RPMI7951 (cell line): ENCODE measurements around the gene HMGN2. TPM values are rescaled to one million over a fixed set of nuclear protein-coding genes. Genes with fewer than 3 reads are reported as not detected.
"Not testable (repeated sequence)": the region's sequence is repeated elsewhere in the genome, so short reads cannot be mapped to it uniquely, and the experiment has no call there.

Experiments used
- DNase-seq: peaks from one replicate; pipeline ENCODE4 v3.0.0-alpha.2; 2012; ENCODE audit warnings: low read depth
- total RNA-seq: library from RNA; depleted of rRNA; stranded (reverse); fragments of >200 nt; shearing (Covaris generic); gene quantifications from 2 replicates; pipeline ENCODE4 v1.2.3, GENCODE V29; 2014

Gene HMGN2
- total RNA-seq, 1 experiment from 2014 or later: 772 TPM

DNA sequence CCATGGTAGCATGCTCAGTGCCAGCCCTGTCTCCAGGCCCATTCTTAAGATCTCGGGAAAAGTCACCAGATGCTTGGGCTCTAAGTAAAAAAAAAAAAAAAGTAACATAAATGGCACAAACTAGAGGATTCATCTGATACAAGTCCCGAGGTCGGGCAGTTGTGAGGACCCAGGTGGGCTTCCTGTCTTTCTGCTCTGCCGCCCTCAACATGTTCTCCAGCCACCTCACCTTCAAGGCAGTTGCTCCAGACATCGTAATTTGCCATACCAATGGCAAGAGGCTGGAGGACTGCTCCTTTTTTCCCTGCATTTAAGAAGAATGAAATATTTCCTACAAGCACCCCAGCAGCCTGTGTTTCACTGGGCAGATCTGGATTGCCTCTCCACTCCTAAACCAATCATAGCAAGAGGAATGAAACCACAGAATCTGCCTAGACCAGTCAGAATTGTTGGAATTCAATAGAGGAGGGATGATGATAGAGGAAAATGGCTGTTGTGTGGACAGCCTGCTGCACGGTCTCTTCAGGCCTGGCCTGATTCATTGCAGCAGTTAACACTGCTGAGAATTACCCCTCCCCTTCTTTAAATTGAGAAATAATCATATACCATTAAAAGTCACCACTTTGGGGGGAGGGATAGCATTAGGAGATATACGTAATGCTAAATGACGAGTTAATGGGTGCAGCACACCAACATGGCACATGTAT, 5.4 kb downstream of the HMGN2 start:
- DNase-seq: no peak

DNA sequence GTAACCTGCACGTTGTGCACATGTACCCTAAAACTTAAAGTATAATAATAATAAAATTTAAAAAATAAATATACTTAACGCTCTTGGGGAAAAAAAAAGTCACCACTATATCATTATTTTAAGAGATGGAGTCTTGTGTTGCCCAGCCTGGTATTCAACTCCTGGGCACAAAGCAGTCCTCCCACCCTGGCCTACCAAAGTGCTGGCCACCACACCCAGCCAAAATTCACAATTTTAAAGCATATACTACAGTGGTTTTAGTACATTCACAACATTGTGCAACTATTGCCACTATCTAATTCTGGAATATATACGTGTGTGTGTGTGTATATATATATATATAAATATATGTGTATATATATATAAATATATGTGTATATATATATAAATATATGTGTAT, 5.9 kb downstream of the HMGN2 start:
- no peak for DNase-seq

DNA sequence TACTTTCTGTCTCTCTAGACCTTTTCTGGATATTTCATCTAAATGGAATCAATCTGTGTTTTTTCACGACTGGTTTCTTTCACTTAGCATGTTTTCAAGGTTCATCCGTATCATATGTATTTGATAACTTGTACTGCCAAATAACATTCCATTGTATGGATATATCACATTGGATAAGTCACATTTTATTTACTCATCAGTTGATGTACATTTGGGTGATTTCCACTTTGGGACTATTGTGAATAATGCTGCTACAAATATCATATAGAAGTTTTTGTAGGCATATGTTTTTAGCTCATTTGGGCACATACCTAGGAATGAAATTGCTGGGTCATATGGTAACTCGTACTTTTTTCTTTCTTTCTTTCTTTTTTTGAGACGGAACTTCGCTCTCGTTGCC, 6.7 kb downstream of the HMGN2 start:
- DNase-seq: no peak

DNA sequence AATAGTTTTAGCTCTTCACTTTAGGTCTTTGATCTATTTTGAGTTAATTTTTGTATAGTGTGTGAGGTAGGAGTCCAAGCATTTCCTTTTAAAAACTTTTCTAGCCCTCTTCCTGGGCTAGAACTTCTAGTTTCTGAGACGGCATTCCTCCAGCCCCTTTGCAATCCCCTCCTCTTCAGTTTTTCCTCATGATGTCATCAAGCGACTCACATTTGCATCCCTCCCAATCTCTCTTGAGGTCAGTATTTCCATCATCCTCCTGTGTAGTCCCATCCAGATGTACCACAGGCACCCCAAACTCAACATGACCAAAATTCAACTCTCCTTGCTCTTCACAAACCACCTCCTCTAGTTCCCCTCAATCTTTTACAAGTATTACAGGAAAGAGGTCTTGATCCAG, 10.7 kb downstream of the HMGN2 start:
- DNase-seq: no peak

DNA sequence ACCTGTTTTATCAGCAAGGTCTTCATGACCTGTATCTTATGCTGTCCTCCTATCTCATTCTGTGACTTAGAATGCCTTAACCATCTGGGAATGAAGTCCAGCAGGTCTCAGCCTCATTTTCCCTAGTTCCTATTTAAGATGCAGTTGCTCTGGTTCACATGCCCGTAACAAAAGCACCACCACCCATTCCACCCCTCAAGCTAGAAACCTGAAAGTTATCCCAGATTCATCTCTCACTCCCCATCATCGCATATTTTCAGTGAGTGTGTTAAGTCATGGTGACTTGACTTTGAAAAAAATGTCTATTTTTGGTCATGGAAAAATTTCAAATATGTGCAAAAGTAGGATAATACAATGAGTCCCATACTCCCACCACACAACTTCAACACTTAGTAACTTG, 11.7 kb downstream of the HMGN2 start:
- DNase-seq: no peak

DNA sequence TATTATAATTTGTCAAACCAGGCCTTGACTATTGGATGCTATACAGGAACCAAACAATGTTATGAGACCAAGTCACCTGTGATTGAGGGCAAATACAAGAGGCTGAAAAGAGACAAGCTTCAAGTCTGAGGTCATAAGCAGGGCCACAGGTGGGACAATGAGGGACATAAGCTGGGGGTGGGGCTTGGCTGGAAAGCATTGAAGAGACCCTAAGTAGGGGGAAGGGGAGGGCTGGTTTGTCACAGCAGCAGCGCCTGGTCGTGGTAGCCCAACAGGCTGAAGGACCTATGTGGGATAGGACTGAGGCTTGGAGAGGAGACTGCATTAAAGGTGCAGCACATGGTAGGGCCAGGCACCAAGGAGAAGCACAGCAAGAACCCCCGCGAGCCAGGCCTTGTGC, 17.9 kb downstream of the HMGN2 start:
- no peak for DNase-seq

DNA sequence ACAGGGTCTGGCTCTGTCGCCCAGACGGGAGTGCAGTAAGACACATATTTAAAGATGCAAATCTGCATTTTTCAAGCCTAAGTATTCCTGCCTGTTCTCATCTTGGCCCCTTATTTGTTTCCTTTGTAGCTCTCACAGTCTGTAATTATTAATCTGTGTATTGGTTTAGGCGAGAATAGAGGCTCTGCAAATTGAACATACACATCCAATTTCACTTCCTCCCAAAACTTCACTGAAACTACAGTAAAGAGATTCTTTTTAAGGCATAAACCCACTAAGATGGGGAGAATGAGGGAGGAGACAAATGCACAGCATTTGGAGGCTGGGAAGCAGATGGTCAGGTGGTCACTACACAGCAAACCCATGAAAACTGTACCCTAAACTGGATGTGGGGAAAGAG, 21.0 kb downstream of the HMGN2 start:
- DNase-seq: no peak

DNA sequence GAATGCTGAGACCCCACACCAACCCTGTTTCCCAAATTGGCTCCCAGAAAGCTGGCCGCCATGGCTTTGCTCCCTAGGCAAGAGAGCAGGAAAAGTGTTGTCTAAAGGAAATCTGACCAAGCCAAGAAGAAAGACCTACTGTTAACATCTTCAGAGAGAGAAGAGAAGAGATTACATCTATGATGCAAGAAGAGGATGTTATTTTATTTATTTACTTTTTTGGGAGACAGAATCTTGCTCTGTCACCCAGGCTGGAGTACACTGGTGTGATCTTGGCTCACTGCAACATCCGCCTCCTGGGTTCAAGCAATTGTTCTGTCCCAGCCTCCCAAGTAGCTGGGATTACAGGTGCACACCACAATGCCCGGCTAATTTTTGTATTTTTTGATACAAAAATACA, 21.7 kb downstream of the HMGN2 start:
- DNase-seq: no peak

DNA sequence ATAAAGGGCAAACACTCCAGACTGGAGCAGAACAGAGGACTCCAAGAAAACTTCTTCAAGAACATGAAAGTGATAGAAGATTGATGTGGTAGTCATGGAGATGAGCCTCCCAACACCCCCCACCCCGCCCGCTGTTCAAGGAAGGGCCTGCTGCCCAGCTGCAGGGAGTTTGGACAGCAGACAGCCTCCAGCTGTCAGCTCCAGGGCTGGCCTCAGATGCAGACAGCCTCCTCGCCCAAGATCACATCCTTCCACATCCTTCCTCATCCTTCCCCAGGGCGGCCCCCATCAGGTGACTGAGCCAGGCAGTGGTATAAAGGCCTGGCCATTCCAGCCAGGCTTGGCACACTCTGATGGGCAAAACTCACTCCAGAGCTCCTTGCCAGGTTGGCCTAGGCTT, 24.6 kb downstream of the HMGN2 start:
- no peak for DNase-seq

DNA sequence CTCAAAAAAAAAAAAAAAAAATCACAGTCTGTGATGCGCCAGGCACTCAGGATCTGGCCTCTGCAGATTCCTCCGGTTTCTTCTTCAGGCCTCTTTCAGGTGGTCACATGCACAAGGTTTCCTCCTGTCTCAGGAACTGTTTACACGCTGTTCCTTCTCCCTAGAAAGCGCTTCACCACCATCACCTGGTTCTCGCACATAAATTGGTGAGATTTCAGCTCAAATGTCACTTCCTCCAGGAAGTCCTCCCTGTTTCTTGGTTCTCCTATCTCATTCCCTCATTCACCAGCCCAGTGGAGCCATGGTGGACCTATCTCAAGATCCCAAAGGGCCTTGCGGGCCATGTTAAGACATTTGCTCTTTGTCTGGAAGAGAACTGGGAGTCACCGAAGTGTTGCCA, 26.7 kb downstream of the HMGN2 start:
- no peak for DNase-seq

DNA sequence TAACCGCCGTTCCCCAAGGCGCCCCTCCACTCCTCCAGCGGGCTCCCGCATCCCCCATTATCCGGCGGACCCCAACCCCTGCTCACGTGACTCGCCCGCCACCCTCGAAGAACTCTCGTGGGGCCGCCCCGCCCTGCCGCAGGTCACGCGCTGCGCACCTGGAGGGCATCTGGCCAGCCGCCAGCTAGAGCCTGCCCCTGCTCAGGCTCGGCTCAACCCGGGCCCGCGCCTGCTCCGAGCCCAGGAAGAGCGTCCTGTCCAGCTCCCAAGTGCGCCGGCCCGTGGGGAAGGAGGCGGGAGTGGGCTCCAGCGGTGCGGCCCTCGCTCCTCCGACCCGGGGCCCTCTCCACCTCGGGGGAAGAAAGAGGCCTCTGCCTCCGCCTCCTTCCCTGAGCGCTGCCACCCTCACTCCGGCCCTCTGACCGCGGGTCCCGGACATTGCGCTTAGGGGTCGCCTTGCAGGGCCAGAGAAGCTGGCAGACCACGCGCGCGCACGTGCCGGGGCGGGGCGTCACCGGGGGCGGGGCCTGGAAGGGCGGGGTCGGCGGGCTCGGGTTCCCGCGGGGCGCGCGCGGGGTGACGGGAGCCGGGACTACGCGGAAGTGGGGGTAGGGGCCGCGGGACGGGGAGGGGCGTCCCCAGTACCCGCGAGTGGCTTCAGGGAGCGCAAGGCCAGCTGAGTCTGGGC, 28.4 kb downstream of the HMGN2 start:
- peak; percentile 81 for DNase-seq

DNA sequence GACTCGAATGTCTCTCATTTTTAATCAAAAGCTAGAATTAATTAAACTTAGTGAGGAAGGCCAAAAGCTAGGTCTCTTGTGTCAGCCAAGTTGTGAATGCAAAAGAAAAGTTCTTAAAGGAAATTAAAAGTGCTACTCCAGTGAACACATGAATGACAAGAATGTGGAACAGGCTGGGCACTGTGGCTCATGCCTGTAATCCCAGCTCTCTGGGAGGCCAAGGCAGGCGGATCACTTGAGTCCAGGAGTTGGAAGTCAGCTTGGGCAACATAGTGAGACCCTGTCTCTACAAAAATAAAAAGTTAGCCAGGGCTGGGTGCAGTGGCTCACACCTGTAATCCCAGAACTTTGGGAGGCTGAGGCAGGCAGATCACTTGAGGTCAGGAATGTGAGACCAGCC, 38.5 kb downstream of the HMGN2 start:
- DNase-seq: not testable (repeated sequence)

DNA sequence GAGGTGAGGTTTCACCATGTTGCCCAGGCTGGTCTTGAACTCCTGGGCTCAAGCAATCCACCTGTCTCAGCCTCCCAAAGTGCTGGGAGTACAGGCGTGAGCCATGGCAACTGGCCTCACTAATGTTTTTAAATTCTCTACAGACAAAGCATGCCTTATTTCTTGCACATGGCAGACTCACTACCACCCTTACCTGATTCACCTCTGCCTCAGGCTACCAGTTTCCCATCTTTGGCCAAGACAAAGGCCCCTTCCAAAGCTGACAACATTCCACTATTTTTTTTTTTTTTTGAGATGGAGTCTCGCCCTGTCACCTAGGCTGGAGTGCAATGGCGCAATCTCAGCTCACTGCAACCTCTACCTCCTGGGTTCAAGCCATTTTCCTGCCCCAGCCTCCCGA, 43.6 kb downstream of the HMGN2 start:
- DNase-seq: not testable (repeated sequence)

DNA sequence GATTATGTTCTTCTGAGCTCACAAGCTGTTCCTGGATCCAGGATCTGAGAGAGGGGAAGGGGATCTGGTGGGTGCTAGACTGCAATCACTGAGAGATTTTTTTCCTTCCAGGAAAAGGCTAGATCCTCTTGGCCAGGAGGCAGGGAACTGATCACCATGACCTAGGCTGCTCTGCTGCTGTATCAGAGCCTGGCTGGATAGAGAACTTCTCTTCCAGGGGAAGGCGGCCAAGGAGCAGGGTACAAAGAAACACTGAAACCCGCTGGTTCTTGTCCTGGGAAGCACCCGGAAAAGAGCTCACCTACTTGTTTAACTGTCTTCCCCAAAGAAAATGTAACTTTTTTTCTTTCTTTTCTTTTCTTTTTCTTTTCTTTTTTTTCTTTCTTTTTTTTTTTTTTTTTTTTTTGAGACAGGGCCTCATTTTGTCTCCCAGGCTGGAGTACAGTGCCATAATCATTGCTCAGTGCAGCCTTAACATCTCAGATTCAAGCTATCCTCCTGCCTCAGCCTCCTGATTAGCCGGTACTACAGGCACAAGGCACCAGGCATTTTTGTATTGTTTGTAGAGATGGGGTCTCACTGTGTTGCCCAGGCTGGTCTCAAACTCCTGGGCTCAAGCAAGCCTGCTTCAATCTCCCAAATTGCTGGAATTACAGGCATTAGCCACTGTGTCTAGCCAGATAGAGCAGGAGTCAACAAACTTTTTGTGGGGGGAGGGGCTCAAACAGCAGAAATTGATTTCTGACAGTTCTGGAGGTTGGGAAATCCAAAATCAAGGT, 44.9 kb downstream of the HMGN2 start:
- DNase-seq: no peak

DNA sequence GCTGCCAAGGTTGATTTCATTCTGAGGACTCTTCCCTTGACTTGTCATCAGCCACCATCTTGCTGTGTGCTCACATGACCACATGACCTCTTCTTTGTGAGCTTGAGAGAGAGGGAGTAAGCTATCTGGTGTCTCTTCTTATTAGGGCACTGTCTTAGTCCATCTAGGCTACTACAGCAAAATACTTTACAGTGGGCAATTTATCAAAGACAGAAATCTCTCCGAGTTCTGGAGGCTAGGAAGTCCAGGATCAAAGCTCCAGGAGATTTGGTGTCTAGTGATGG, 45.5 kb downstream of the HMGN2 start:
- DNase-seq: no peak

DNA sequence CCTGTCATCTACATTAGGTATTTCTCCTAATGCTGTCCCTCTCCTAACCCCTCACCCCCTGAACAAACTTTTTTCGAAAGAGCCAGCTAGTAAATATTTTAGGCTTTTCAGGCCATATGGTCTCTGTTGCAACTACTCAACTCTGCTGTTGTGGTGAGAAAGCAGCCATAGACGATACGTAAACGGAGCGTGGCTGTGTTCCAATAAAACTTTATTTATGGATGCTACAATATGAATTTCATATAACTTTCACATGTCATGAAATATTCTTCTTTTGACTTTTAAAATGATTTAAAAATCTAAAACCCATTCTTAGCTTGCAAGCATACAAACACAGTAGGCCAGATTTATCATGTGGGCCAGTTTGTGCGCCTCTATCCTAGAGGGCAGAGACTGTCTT, 46.1 kb downstream of the HMGN2 start:
- no peak for DNase-seq

DNA sequence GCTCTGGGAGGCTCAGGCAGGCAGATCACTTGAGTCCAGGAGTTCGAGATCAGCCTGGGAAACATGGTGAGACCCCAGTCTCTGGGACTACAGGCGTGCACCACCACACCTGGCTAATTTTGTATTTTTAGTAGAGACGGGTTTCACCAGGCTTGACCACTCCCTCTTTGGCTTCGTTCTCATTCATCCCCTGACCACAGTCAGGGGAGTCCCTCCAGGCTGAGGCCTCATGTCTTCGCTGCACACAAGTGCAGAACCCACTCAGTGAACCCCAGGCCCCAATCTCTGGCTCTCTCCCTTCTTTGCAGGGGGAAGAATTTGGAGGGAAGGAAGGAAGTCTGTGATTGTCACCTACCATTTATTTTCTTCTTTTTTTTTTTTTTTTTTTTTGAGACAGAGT, 48.1 kb downstream of the HMGN2 start:
- no peak for DNase-seq

DNA sequence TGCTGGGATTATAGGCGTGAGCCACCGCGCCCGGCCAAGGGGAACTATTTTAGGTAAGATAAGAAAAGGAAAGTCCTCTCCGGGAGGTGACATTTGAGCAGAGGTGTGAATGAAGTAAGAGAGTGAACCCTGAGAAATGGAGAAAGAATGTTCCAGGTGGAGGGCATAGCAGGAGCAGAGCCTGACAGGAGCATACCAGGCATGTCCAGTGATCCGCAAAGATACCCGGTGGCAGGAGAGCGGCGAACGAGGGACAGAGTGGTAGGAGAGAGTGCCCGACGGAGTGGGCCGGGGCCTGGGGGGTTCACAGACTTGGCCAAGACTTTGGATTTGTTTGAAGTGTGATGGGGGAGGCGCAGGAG, 49.4 kb downstream of the HMGN2 start:
- no peak for DNase-seq

DNA sequence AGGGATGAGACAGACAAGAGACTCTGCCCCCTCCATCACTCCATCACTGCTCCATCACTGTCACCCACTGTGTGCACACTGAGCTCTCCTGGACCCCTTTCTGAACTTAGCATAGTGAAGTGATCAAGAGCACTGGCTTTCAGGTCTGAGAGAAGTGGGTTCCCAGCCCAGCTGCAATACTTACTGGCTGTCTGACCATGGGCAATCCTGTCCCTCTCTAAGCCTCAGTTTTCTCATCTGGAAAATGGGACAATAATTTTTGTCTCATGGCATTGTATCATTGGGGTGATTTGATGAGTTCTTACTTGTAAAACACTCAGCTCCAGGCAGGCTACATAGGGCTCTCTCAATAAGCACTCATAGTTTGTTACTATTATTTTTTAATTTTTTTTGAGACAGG, 49.8 kb downstream of the HMGN2 start:
- DNase-seq: no peak

DNA sequence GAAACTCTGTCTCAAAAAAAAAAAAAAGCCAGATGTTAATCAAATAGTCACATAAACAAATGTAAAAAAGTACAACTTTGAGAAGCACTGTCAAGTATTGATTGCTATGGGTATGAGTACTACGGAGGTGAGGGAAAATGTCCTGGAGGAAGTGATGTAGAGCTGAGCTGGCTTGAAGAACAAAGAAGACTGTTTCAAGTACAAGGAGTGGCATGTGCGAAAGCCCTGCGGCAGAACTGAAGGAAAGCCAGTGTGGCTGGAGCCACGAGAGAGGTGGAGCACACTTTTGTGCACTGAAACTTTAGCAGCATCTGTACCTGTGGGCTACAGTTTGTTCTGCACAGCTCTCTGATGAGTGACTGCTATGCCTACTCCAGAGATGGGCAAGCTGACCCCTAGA, 51.9 kb downstream of the HMGN2 start:
- DNase-seq: peak; percentile 68
